K562 (cell line): ENCODE data around the gene THSD8. TPM values are rescaled to one million over a fixed set of nuclear protein-coding genes. Genes with fewer than 3 reads are reported as not detected.

Source experiments
- ATF2 ChIP-seq: sonication (generic); formaldehyde crosslinking; IDR thresholded peaks from 2 replicates; pipeline ENCODE4 v1.8.1; 2022; ENCODE audit warnings: missing genetic modification reagents
- E2F4 ChIP-seq: sonication (generic); formaldehyde crosslinking; IDR thresholded peaks from 2 replicates; pipeline ENCODE4 v1.8.0; 2022; ENCODE audit warnings: mild to moderate bottlenecking, low read depth, missing genetic modification reagents
- EP400 ChIP-seq: fragments of 450-650 bp; IDR thresholded peaks from 2 replicates; pipeline ENCODE4 v1.6.1; 2017; ENCODE audit warnings: antibody characterized with exemption, mild to moderate bottlenecking, moderate library complexity
- HDAC2 ChIP-seq: fragments of 450-650 bp; IDR thresholded peaks from 2 replicates; pipeline ENCODE4 v1.6.1; 2016; ENCODE audit warnings: mild to moderate bottlenecking
- NFIX ChIP-seq: fragments of 250-450 bp; sonication (Bioruptor Pico); IDR thresholded peaks from 2 replicates; pipeline ENCODE4 v1.4.0; 2020; ENCODE audit warnings: low read depth, mild to moderate bottlenecking, moderate library complexity
- NONO ChIP-seq, 2 experiments: fragments of 200-400 bp in 1 of 2; fragments of 450-650 bp in 1 of 2; formaldehyde crosslinking in 1 of 2; IDR thresholded peaks; 2 replicates each; pipeline ENCODE4 v1.6.1; 2017; ENCODE audit warnings: low read depth in 2 of 2, mild to moderate bottlenecking in 2 of 2, moderate library complexity in 2 of 2, low read length in 1 of 2
- TCF7 ChIP-seq: sonication (generic); IDR thresholded peaks from 2 replicates; pipeline ENCODE4 v1.6.1; 2016; ENCODE audit warnings: antibody characterized with exemption, borderline replicate concordance
- UBTF ChIP-seq, 2 experiments: IDR thresholded peaks; 2 replicates each; pipeline ENCODE4 v1.6.1; 2012; ENCODE audit warnings: improper control_type of control experiment in 2 of 2, low read depth in 2 of 2, low read length in 2 of 2, borderline replicate concordance in 1 of 2
- ZNF561 ChIP-seq: fragments of 450-650 bp; formaldehyde crosslinking; conservative IDR thresholded peaks from 2 replicates; pipeline ENCODE4 v1.4.0; 2020; ENCODE audit warnings: mild to moderate bottlenecking, moderate library complexity
- ZNF766 ChIP-seq: fragments of 200-800 bp; sonication (Bioruptor generic); conservative IDR thresholded peaks from 2 replicates; pipeline ENCODE4 v1.6.1; 2016; ENCODE audit warnings: missing genetic modification characterization, missing compliant biosample characterization
- polyA plus RNA-seq, 8 experiments: library from polyadenylated mRNA; depleted of rRNA in 4 of 8; stranded (reverse) in 5 of 8; unstranded in 3 of 8; fragments of >200 nt; fragmentation: Nextera tagmentation in 2 of 8; fragmentation: Illumina TruSeq in 1 of 8; extraction: Ambion mirVana in 2 of 8; extraction: Trizol in 1 of 8; gene quantifications; 2 replicates each; pipeline versions ENCODE4 v1.2.1 to v1.2.3, GENCODE V29; 2011 to 2014; ENCODE audit warnings: inconsistent platforms in 1 of 8, missing spikeins in 1 of 8
- total RNA-seq, 7 experiments: library from RNA; depleted of rRNA in 6 of 7; stranded (reverse); fragments of >200 nt in 6 of 7; fragmentation: Illumina TruSeq in 2 of 7; extraction: Trizol in 2 of 7; gene quantifications; 2 replicates each; pipeline versions ENCODE4 v1.2.1 to v1.2.3, GENCODE V29; 2011 to 2021; ENCODE audit warnings: low replicate concordance in 1 of 7
- TF ChIP-seq, protein P1 (sequence below): fragments of 250-450 bp; sonication (Bioruptor Pico); IDR thresholded peaks from 2 replicates; pipeline ENCODE4 v1.8.0; 2021; ENCODE audit warnings: moderate library complexity, mild to moderate bottlenecking, inconsistent platforms
- TF ChIP-seq, protein P2 (sequence below): fragments of 250-450 bp; sonication (Bioruptor Pico); IDR thresholded peaks from 2 replicates; pipeline ENCODE4 v1.8.0; 2021; ENCODE audit warnings: mild to moderate bottlenecking, moderate library complexity
- TF ChIP-seq, protein P3 (sequence below): fragments of 250-450 bp; sonication (Bioruptor Pico); IDR thresholded peaks from 2 replicates; pipeline ENCODE4 v1.4.0; 2020

The THSD8 gene
- total and polyA plus RNA-seq, 9 of the 15 experiments (the other 6 are each of a cell fraction or from before 2014, with no cell fraction given): 8.4 to 42.4 (median 19.9) TPM; not detected in 2

- TF ChIP-seq NFIX (CRISPR knock-in tag) (no peak), ZNF561 (CRISPR knock-in tag) (no peak), EP400 (peak; percentile 66; the same call in 1 of the 2 replicates), ATF2 (no peak), E2F4 (peak; percentile 45; the same call in 1 of the 2 replicates), HDAC2 (peak; percentile 21; the same call in 1 of the 2 replicates), UBTF (IDR thresholded peaks at IDR 0.05; ENCODE audit: borderline replicate concordance in 1 of 2, low read depth in 2 of 2, low read length in 2 of 2) (peak in 1 of 2 experiments; percentile 27; a peak in 2 of 4 replicates), TCF7 (0 out of 2 replicates have a peak, but pooled peaks have one; percentile 57), ZNF766 (CRISPR knock-in tag) (no peak), NONO (IDR thresholded peaks at IDR 0.05; ENCODE audit: low read depth in 2 of 2, low read length in 1 of 2) (peak; percentile 68 to 99; a peak in 3 of 4 replicates)
- TF ChIP-seq, protein P1, sequence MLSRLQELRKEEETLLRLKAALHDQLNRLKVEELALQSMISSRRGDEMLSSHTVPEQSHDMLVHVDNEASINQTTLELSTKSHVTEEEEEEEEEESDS (CRISPR knock-in tag): no peak
- TF ChIP-seq, protein P2, sequence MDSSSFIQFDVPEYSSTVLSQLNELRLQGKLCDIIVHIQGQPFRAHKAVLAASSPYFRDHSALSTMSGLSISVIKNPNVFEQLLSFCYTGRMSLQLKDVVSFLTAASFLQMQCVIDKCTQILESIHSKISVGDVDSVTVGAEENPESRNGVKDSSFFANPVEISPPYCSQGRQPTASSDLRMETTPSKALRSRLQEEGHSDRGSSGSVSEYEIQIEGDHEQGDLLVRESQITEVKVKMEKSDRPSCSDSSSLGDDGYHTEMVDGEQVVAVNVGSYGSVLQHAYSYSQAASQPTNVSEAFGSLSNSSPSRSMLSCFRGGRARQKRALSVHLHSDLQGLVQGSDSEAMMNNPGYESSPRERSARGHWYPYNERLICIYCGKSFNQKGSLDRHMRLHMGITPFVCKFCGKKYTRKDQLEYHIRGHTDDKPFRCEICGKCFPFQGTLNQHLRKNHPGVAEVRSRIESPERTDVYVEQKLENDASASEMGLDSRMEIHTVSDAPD: no peak
- TF ChIP-seq, protein P3, sequence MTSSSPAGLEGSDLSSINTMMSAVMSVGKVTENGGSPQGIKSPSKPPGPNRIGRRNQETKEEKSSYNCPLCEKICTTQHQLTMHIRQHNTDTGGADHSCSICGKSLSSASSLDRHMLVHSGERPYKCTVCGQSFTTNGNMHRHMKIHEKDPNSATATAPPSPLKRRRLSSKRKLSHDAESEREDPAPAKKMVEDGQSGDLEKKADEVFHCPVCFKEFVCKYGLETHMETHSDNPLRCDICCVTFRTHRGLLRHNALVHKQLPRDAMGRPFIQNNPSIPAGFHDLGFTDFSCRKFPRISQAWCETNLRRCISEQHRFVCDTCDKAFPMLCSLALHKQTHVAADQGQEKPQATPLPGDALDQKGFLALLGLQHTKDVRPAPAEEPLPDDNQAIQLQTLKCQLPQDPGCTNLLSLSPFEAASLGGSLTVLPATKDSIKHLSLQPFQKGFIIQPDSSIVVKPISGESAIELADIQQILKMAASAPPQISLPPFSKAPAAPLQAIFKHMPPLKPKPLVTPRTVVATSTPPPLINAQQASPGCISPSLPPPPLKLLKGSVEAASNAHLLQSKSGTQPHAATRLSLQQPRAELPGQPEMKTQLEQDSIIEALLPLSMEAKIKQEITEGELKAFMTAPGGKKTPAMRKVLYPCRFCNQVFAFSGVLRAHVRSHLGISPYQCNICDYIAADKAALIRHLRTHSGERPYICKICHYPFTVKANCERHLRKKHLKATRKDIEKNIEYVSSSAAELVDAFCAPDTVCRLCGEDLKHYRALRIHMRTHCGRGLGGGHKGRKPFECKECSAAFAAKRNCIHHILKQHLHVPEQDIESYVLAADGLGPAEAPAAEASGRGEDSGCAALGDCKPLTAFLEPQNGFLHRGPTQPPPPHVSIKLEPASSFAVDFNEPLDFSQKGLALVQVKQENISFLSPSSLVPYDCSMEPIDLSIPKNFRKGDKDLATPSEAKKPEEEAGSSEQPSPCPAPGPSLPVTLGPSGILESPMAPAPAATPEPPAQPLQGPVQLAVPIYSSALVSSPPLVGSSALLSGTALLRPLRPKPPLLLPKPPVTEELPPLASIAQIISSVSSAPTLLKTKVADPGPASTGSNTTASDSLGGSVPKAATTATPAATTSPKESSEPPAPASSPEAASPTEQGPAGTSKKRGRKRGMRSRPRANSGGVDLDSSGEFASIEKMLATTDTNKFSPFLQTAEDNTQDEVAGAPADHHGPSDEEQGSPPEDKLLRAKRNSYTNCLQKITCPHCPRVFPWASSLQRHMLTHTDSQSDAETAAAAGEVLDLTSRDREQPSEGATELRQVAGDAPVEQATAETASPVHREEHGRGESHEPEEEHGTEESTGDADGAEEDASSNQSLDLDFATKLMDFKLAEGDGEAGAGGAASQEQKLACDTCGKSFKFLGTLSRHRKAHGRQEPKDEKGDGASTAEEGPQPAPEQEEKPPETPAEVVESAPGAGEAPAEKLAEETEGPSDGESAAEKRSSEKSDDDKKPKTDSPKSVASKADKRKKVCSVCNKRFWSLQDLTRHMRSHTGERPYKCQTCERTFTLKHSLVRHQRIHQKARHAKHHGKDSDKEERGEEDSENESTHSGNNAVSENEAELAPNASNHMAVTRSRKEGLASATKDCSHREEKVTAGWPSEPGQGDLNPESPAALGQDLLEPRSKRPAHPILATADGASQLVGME (CRISPR knock-in tag): peak; percentile 38; the same call in 1 of the 2 replicates
Observed at GRCh38 chr19:12801466-12802266, at the start of gene THSD8, which contains the start of gene PRDX2 (continued).
